ENCODE measurements around the gene DBET.

Gene DBET

GRCh38 chr4:190016369-190017289, 47.7 kb upstream of the DBET start:
- Histone ChIP-seq H3K27ac (ENCODE audit: low read length) (no peak overlapping the region), H3K27me3 (replicated peaks; ENCODE audit: insufficient read depth, low read length) (no peaks in the 10 kb centered on the region), H3K4me3 (ENCODE audit: low read length) (no peak overlapping the region), H4K20me1 (ENCODE audit: insufficient read depth, low read length) (no peaks in the 10 kb centered on the region), H3K4me1 (ENCODE audit: low read length) (no peaks in the 10 kb centered on the region), H3K4me2 (ENCODE audit: low read depth, low read length) (no peak overlapping the region), H3K79me2 (ENCODE audit: low read length) (no peaks in the 10 kb centered on the region), H3K9me2 (replicated peaks; ENCODE audit: insufficient read depth, low read length) (no peaks in the 10 kb centered on the region), H3K36me3 (replicated peaks; ENCODE audit: insufficient read depth, low read length) (no peaks in the 10 kb centered on the region), H3F3A (ENCODE audit: insufficient read depth, low read length) (no peaks in the 10 kb centered on the region), H2AFZ (ENCODE audit: low read length) (no peak overlapping the region), H3K9ac (ENCODE audit: low read length) (no peak overlapping the region), H3K9me3 (replicated peaks; ENCODE audit: insufficient read depth, low read length) (no peaks in the 10 kb centered on the region)
- DNase-seq: no peak
- TF ChIP-seq EZH2phosphoT487 (IDR thresholded peaks at IDR 0.05; ENCODE audit: low read length) (no peak), CTCF (IDR thresholded peaks at IDR 0.05; ENCODE audit: low read length) (no peak), EZH2 (optimal IDR thresholded peaks at IDR 0.05; ENCODE audit: low read depth, low read length) (no peak)

- Histone ChIP-seq H3K27ac (ENCODE audit: low read length) (no peak overlapping the region), H3K9ac (ENCODE audit: low read length) (no peak overlapping the region), H3K4me1 (ENCODE audit: low read length) (no peaks in the 10 kb centered on the region), H3K9me2 (replicated peaks; ENCODE audit: insufficient read depth, low read length) (no peaks in the 10 kb centered on the region), H3K4me3 (ENCODE audit: low read length) (no peak overlapping the region), H3K4me2 (ENCODE audit: low read depth, low read length) (no peak overlapping the region), H4K20me1 (ENCODE audit: insufficient read depth, low read length) (no peaks in the 10 kb centered on the region), H3K79me2 (ENCODE audit: low read length) (no peaks in the 10 kb centered on the region), H3K27me3 (replicated peaks; ENCODE audit: insufficient read depth, low read length) (no peaks in the 10 kb centered on the region), H3K36me3 (replicated peaks; ENCODE audit: insufficient read depth, low read length) (no peaks in the 10 kb centered on the region), H3K9me3 (replicated peaks; ENCODE audit: insufficient read depth, low read length) (no peaks in the 10 kb centered on the region), H3F3A (ENCODE audit: insufficient read depth, low read length) (no peaks in the 10 kb centered on the region), H2AFZ (ENCODE audit: low read length) (no peak overlapping the region)
- no peak for TF ChIP-seq EZH2phosphoT487 (IDR thresholded peaks at IDR 0.05; ENCODE audit: low read length)
- TF ChIP-seq CTCF (IDR thresholded peaks at IDR 0.05; ENCODE audit: low read length): no peak
- TF ChIP-seq EZH2 (optimal IDR thresholded peaks at IDR 0.05; ENCODE audit: low read depth, low read length): no peak
- no peak for DNase-seq
Observed at GRCh38 chr4:190017357-190018200, 46.7 kb upstream of the DBET start.

- no peaks in the 10 kb centered on the region for H3F3A ChIP-seq (ENCODE audit: insufficient read depth, low read length)
- H4K20me1 ChIP-seq (ENCODE audit: insufficient read depth, low read length): no peaks in the 10 kb centered on the region
- no peak overlapping the region for H3K27ac ChIP-seq (ENCODE audit: low read length)
- H3K9me3 ChIP-seq (replicated peaks; ENCODE audit: insufficient read depth, low read length): no peaks in the 10 kb centered on the region
- no peak overlapping the region for H2AFZ ChIP-seq (ENCODE audit: low read length)
- H3K27me3 ChIP-seq (replicated peaks; ENCODE audit: insufficient read depth, low read length): no peaks in the 10 kb centered on the region
- H3K4me1 ChIP-seq (ENCODE audit: low read length): no peaks in the 10 kb centered on the region
- no peak for DNase-seq
- H3K79me2 ChIP-seq (ENCODE audit: low read length): no peaks in the 10 kb centered on the region
- no peak overlapping the region for H3K4me2 ChIP-seq (ENCODE audit: low read depth, low read length)
- H3K9ac ChIP-seq (ENCODE audit: low read length): no peak overlapping the region
- no peaks in the 10 kb centered on the region for H3K36me3 ChIP-seq (replicated peaks; ENCODE audit: insufficient read depth, low read length)
- no peaks in the 10 kb centered on the region for H3K9me2 ChIP-seq (replicated peaks; ENCODE audit: insufficient read depth, low read length)
- H3K4me3 ChIP-seq (ENCODE audit: low read length): no peak overlapping the region
- TF ChIP-seq EZH2phosphoT487 (IDR thresholded peaks at IDR 0.05; ENCODE audit: low read length): no peak
- TF ChIP-seq EZH2 (optimal IDR thresholded peaks at IDR 0.05; ENCODE audit: low read depth, low read length): no peak
- no peak for TF ChIP-seq CTCF (IDR thresholded peaks at IDR 0.05; ENCODE audit: low read length)
Observed at GRCh38 chr4:190018201-190018920, 45.9 kb upstream of the DBET start.
